ENCODE data around the gene CCDC86. TPM values are rescaled to one million over a fixed set of nuclear protein-coding genes. Genes with fewer than 3 reads are reported as not detected.

The CCDC86 gene
- total RNA-seq, 2 donors from 2014 or later = 13.5 to 23.8 TPM

GRCh38 chr11:60871378-60872061 is 29.6 kb downstream of the CCDC86 start:
- H3K27ac ChIP-seq = no peak overlapping the region
- no peaks in the 10 kb centered on the region for H3K27me3 ChIP-seq (replicated peaks; ENCODE audit: insufficient read depth)
- DNase-seq (ENCODE audit: low spot score) (no peak), ATAC-seq (ENCODE audit: insufficient number of reproducible peaks, low FRiP score, low read depth) (no peak)
- no peaks in the 10 kb centered on the region for H3K36me3 ChIP-seq
- peaks cover 0 to 11% of the 10 kb centered on the region in 2 donors for H3K4me1 ChIP-seq (ENCODE audit: control insufficient read depth in 1 of 2, low read depth in 2 of 2)
- no peak overlapping the region for H3K4me3 ChIP-seq
- TF ChIP-seq CTCF (IDR thresholded peaks at IDR 0.05) = no peak
- no peaks in the 10 kb centered on the region for H3K9me3 ChIP-seq

GRCh38 chr11:60872124-60872960 is 30.4 kb downstream of the CCDC86 start:
- H3K36me3 ChIP-seq = no peaks in the 10 kb centered on the region
- H3K27ac ChIP-seq = no peak overlapping the region
- DNase-seq (ENCODE audit: low spot score) = no peak
- no peaks in the 10 kb centered on the region for H3K27me3 ChIP-seq (replicated peaks; ENCODE audit: insufficient read depth)
- TF ChIP-seq CTCF (IDR thresholded peaks at IDR 0.05) = no peak
- H3K4me3 ChIP-seq = no peak overlapping the region
- peaks cover 0 to 11% of the 10 kb centered on the region in 2 donors for H3K4me1 ChIP-seq (ENCODE audit: control insufficient read depth in 1 of 2, low read depth in 2 of 2)
- no peak for ATAC-seq (ENCODE audit: insufficient number of reproducible peaks, low FRiP score, low read depth)
- H3K9me3 ChIP-seq = no peaks in the 10 kb centered on the region

- DNase-seq (ENCODE audit: low spot score) (no peak), ATAC-seq (ENCODE audit: insufficient number of reproducible peaks, low FRiP score, low read depth) (no peak)
- Histone ChIP-seq H3K27ac (no peak overlapping the region), H3K27me3 (replicated peaks; ENCODE audit: insufficient read depth) (no peaks in the 10 kb centered on the region), H3K4me1 (ENCODE audit: control insufficient read depth in 1 of 2, low read depth in 2 of 2) (peaks cover 1 to 12% of the 10 kb centered on the region in 2 donors), H3K4me3 (no peak overlapping the region), H3K36me3 (no peaks in the 10 kb centered on the region), H3K9me3 (no peaks in the 10 kb centered on the region)
- TF ChIP-seq CTCF (IDR thresholded peaks at IDR 0.05) = no peak
Observed at GRCh38 chr11:60872961-60873524, 31.1 kb downstream of the CCDC86 start.

GRCh38 chr11:60873533-60873932 is 31.6 kb downstream of the CCDC86 start:
- no peak for DNase-seq (ENCODE audit: low spot score)
- Histone ChIP-seq H3K27me3 (replicated peaks; ENCODE audit: insufficient read depth) (no peaks in the 10 kb centered on the region), H3K4me3 (no peak overlapping the region), H3K4me1 (ENCODE audit: control insufficient read depth in 1 of 2, low read depth in 2 of 2) (peaks cover 6 to 17% of the 10 kb centered on the region in 2 donors), H3K27ac (no peak overlapping the region), H3K9me3 (no peaks in the 10 kb centered on the region), H3K36me3 (no peaks in the 10 kb centered on the region)
- ATAC-seq (ENCODE audit: insufficient number of reproducible peaks, low FRiP score, low read depth) = no peak
- no peak for TF ChIP-seq CTCF (IDR thresholded peaks at IDR 0.05)

All from thoracic aorta (tissue), 2 donors.